Islet precursor cell (in vitro differentiated cells): ENCODE measurements around the gene EXD3.
A peak's percentile ranks its signal among the peaks of the same experiment; 100 is the strongest.
"Not testable (repeated sequence)": the region's sequence is repeated elsewhere in the genome, so short reads cannot be mapped to it uniquely, and the experiment has no call there.

Experiments used
- DNase-seq: peaks from one replicate; pipeline ENCODE4 v3.0.0-alpha.2; 2018

EXD3 gene

GRCh38 chr9:137327641-137328550, 95.1 kb downstream of the EXD3 start:
- DNase-seq: not testable (repeated sequence)

DNA sequence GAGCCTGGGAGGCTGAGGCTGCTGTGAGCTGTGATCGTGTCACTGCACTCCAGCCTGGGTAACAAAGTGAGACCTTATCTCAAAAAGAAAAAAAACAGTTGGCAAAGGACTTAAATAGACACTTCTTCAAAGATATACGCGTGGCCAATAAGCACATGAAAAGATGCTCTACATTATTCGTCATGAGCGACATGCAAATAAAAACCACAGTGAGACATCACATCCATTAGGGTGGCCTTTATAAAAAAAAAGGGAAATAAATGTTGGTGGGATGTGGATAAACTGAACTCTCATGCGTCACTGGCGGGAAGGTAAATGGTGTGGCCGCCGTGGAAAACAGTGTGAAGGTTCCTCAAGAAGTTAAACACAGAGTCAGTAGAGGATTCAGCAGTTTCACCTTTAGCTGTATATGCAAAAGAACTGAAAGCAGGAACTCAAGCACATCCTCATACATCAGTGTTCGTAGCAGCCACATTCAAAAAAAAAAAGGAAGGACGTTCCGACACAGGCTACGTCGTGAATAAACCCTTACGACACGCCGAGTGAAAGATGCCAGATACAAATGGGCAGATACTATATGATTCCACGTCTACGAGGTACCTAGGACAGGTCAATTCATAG, 96.4 kb downstream of the EXD3 start:
- no peak for DNase-seq

DNA sequence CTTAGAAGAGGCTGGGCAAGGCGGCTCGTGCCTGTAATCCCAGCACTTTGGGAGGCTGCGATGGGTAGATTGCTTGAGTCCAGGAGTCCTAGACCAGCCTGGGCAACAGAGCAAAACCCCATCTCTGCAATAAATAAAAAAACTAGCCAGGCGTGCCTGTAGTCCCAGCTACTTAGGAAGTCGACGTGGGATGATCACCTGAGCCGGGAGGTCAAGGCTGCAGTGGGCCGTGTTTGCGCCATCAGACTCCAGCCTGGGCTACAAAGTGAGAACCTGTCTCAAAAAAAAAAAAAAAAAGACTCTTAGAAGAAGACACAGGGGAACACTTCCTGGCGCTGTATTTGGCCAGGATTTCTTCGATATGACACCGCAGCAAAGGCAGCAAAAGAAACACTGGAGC, 97.2 kb downstream of the EXD3 start:
- DNase-seq: no peak

GRCh38 chr9:137325124-137325523, 97.8 kb downstream of the EXD3 start:
- DNase-seq: no peak

GRCh38 chr9:137323531-137324331, 99.2 kb downstream of the EXD3 start:
- peak; percentile 50 for DNase-seq

GRCh38 chr9:137321726-137322361, 101.1 kb downstream of the EXD3 start:
- no peak for DNase-seq

GRCh38 chr9:137320555-137321384, 102.2 kb downstream of the EXD3 start:
- peak; percentile 56 for DNase-seq

- DNase-seq: peak; percentile 55
These were observed 103.0 kb downstream of the EXD3 start for GRCh38 chr9:137319739-137320551.

- DNase-seq: peak; percentile 86
These were observed 103.8 kb downstream of the EXD3 start for GRCh38 chr9:137319011-137319738.

DNA sequence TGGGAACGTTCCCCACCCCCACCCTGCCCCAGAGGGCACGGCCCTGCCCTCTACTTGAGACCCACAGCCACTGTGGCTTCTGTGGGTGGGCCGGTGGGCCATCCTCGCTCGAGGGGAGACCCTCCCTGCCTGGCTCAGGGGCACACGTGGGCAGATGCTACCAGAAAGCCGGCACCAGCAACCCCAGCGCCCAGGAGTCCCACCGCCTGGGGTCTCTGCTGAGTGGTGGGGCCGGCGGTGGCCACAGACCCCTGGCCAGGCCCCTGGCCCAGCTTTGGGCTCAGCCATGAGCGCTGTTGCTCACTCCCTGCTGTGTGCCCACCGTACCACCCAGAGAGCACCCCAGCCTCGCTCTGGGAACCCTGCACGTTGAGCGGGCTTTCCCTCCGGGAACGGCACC, 104.4 kb downstream of the EXD3 start:
- DNase-seq: peak; percentile 49

DNA sequence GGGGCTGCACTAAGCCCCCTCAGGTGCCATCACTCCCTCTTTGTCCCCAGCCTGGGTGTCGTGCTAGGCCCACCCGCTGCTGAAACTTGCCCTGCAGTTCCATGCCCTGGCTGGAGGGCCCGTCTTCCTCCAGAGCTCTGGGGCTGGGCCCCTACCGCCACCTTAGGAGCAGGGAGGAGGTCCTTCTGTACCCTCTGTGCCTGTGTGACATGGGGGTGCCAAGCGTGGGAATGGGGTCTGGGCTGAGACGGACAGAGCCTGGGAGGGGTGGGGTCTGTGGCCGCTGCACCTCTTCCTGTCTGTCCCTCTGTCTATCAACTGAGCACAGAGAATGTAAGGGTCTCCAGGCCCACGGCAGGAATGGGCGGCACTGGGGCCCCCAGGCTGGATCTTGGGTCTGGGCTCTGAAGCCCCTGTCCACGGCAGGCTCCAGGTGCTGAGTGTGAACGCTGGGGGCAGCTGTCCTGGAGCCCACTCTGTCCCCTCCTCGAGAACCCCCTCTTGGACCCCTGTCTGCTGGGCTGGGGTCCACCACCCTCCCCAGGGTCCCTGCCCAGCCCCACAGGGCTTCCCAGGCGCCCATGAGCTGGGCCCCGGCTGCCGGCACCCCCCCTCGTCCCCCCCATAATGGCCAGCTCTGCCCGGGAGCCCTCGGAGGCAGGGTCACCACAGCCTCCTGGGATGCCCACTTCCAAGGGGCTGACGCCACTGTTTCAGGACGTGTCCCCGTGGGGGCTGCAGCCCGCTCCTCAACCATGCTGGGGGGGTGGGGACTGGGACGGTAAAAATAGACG, 105.0 kb downstream of the EXD3 start:
- DNase-seq: no peak

- no peak for DNase-seq
These were observed 105.8 kb downstream of the EXD3 start for GRCh38 chr9:137317021-137317717.

- DNase-seq: peak; percentile 77
These were observed 106.7 kb downstream of the EXD3 start for GRCh38 chr9:137316012-137316981.

- DNase-seq: no peak
These were observed 107.4 kb downstream of the EXD3 start for GRCh38 chr9:137315581-137316011.

- peak; percentile 52 for DNase-seq
These were observed 108.1 kb downstream of the EXD3 start for GRCh38 chr9:137314561-137315560.

GRCh38 chr9:137313956-137314560, 108.9 kb downstream of the EXD3 start:
- DNase-seq: peak; percentile 58
